Smooth muscle cell (in vitro differentiated cells): ENCODE data around the gene TSSK2. TPM values are rescaled to one million over a fixed set of nuclear protein-coding genes. Genes with fewer than 3 reads are reported as not detected.

Experiments used
- DNase-seq: peaks from one replicate; lab custom pipeline; 2025; ENCODE audit not compliant: unreplicated experiment; lab: John Stamatoyannopoulos, UW
- H2AFZ ChIP-seq: fragments of 200-600 bp; sonication (generic); 2 replicates; pipeline ENCODE4 v1.6.0; 2016; ENCODE audit warnings: antibody characterized with exemption, low read depth, mild to moderate bottlenecking
- H3F3A ChIP-seq: fragments of 200-600 bp; sonication (generic); 2 replicates; pipeline ENCODE4 v1.6.0; 2017; ENCODE audit warnings: antibody characterized with exemption, low read depth
- H3K27ac ChIP-seq: fragments of 200-600 bp; sonication (generic); 2 replicates; pipeline ENCODE4 v1.5.1; 2016; ENCODE audit warnings: low read depth, mild to moderate bottlenecking
- H3K27me3 ChIP-seq: fragments of 200-600 bp; sonication (generic); 2 replicates; pipeline ENCODE4 v1.6.1; 2016; ENCODE audit warnings: low read depth, mild to moderate bottlenecking
- H3K36me3 ChIP-seq: fragments of 200-600 bp; sonication (generic); 2 replicates; pipeline ENCODE4 v1.5.1; 2016; ENCODE audit warnings: low read depth
- H3K4me1 ChIP-seq: fragments of 200-600 bp; sonication (generic); 2 replicates; pipeline ENCODE4 v1.5.1; 2016; ENCODE audit warnings: low read depth
- H3K4me2 ChIP-seq: fragments of 200-600 bp; sonication (generic); 2 replicates; pipeline ENCODE4 v1.6.0; 2016; ENCODE audit warnings: mild to moderate bottlenecking
- H3K4me3 ChIP-seq: fragments of 200-600 bp; sonication (generic); 2 replicates; pipeline ENCODE4 v1.5.1; 2016; ENCODE audit warnings: mild to moderate bottlenecking
- H3K79me2 ChIP-seq: fragments of 200-600 bp; sonication (generic); 2 replicates; pipeline ENCODE4 v1.6.0; 2016; ENCODE audit warnings: low read depth, mild to moderate bottlenecking
- H3K9ac ChIP-seq: fragments of 200-600 bp; sonication (generic); 2 replicates; pipeline ENCODE4 v1.6.0; 2016; ENCODE audit warnings: low read depth
- H3K9me3 ChIP-seq: fragments of 200-600 bp; sonication (generic); replicated peaks from 2 replicates; pipeline ENCODE4 v1.5.1; 2016; ENCODE audit warnings: low read depth
- H4K20me1 ChIP-seq: fragments of 200-600 bp; sonication (generic); 2 replicates; pipeline ENCODE4 v1.6.0; 2016; ENCODE audit warnings: low read depth
- CTCF ChIP-seq: fragments of 200-600 bp; sonication (generic); IDR thresholded peaks from 2 replicates; pipeline ENCODE4 v1.5.1; 2017; ENCODE audit warnings: borderline replicate concordance, mild to moderate bottlenecking, antibody characterized with exemption; ENCODE audit not compliant: insufficient read depth, poor library complexity, severe bottlenecking
- WGBS: methylation state at CpG from one replicate; pipeline ENCODE4 v1.1.7; 2016; ENCODE audit warnings: low lambda C conversion rate; 5-methylcytosine and 5-hydroxymethylcytosine counted together
- polyA plus RNA-seq: library from polyadenylated mRNA; unstranded; fragments of >200 nt; fragmentation: Nextera tagmentation; extraction: Ambion mirVana; gene quantifications from 2 replicates; pipeline ENCODE4 v1.2.1, GENCODE V29; 2016
- total RNA-seq: library from RNA; depleted of rRNA; stranded (reverse); fragments of >200 nt; gene quantifications from 2 replicates; pipeline ENCODE4 v1.2.3, GENCODE V29; 2014

TSSK2 gene
- total and polyA plus RNA-seq, 2 experiments from 2014 or later = not detected

- H3K4me1 ChIP-seq = peaks cover 4% of the 10 kb centered on the region
- DNase-seq = no peak
- no peak overlapping the region for H2AFZ ChIP-seq
- H3K9ac ChIP-seq = no peak overlapping the region
- H3F3A ChIP-seq = no peaks in the 10 kb centered on the region
- H3K79me2 ChIP-seq = peaks cover 86% of the 10 kb centered on the region
- no peak overlapping the region for H3K4me2 ChIP-seq
- H3K9me3 ChIP-seq = no peaks in the 10 kb centered on the region
- peaks cover 97% of the 10 kb centered on the region for H4K20me1 ChIP-seq
- no peak for TF ChIP-seq CTCF
- H3K27ac ChIP-seq = no peak overlapping the region
- no peaks in the 10 kb centered on the region for H3K36me3 ChIP-seq
- H3K27me3 ChIP-seq = no peaks in the 10 kb centered on the region
- no peak overlapping the region for H3K4me3 ChIP-seq
- 81% methylated on average over 18 of the region's 18 CpGs for WGBS
These were observed 25.0 kb upstream of the TSSK2 start for GRCh38 chr22:19105867-19106802.

DNA sequence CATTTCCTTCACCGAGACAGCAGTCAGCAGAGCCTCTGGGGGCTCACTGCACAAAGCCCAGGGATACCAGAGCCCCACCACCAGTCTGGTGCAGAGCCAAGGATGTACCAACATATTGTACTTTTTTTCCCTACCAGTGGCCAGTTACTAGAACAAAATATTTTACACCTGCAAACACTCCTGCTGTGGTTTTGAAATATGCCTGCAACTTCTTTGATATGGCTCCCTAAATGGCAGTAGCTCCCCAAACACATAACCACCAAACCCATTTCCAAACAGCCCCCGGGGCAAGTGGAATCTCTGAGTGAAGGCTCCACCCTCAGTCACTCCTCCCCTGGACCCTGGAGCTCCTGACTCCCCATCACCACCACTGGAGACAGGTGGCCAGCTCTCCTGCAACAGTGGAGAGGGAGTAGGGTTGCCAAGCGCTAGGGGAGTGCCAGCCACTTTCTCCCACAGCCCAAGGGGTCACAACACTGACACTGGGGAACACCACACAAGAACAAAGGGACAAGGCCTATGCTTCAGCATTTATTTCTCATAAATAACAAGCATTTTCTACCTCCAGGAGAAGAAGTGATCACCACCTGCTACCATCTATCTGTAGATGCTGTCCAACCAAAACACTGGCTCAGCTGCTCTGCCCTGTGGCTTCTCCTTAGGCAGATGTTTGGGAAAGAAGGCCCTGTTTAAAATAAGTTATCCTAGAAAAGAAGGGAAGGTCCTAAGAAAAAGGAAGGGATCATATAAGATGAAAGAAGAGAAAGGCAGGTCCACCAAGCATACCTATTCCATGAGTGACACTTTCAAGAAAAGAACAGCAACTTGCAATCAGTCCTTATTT is 24.0 kb upstream of the TSSK2 start:
- no peak for DNase-seq
- Histone ChIP-seq H3F3A (no peaks in the 10 kb centered on the region), H3K27ac (no peak overlapping the region), H3K36me3 (no peaks in the 10 kb centered on the region), H3K79me2 (peaks cover 88% of the 10 kb centered on the region), H3K9me3 (no peaks in the 10 kb centered on the region), H4K20me1 (peaks cover 99% of the 10 kb centered on the region), H3K27me3 (no peaks in the 10 kb centered on the region), H3K4me1 (peaks cover 10% of the 10 kb centered on the region), H3K4me2 (no peak overlapping the region), H3K4me3 (no peak overlapping the region), H2AFZ (no peak overlapping the region), H3K9ac (no peak overlapping the region)
- TF ChIP-seq CTCF = no peak
- WGBS = 100% methylated on average over 3 of the region's 3 CpGs

GRCh38 chr22:19107730-19108074 is 23.4 kb upstream of the TSSK2 start:
- Histone ChIP-seq H3K9ac (no peak overlapping the region), H2AFZ (no peak overlapping the region), H4K20me1 (peaks cover 100% of the 10 kb centered on the region), H3K36me3 (no peaks in the 10 kb centered on the region), H3K9me3 (no peaks in the 10 kb centered on the region), H3K27ac (no peak overlapping the region), H3K4me2 (no peak overlapping the region), H3F3A (no peaks in the 10 kb centered on the region), H3K27me3 (no peaks in the 10 kb centered on the region), H3K4me1 (peaks cover 10% of the 10 kb centered on the region), H3K4me3 (no peak overlapping the region), H3K79me2 (peaks cover 88% of the 10 kb centered on the region)
- WGBS = 97% methylated on average over 8 of the region's 8 CpGs
- TF ChIP-seq CTCF = no peak
- no peak for DNase-seq
